ENCODE data around the gene IQGAP3. TPM values are rescaled to one million over a fixed set of nuclear protein-coding genes. Genes with fewer than 3 reads are reported as not detected.

The IQGAP3 gene
- total and polyA plus RNA-seq, 2 experiments from 2014 or later: 11.9 to 31.8 TPM

GRCh38 chr1:156534424-156535060 lies 37.8 kb downstream of the IQGAP3 start:
- ATAC-seq (no peak), DNase-seq (ENCODE audit: low spot score) (no peak)
- H3K27me3 ChIP-seq (ENCODE audit: insufficient read depth): no peaks in the 10 kb centered on the region
- Mint-ChIP-seq H3K27me3 (ENCODE audit: insufficient read depth, low read depth, poor library complexity) (no peaks in the 10 kb centered on the region), H3K4me3 (no peak overlapping the region), H3K4me1 (0 out of 3 replicates have a peak, but pooled peaks cover 7% of the 10 kb centered on the region), H3K27ac (no peak overlapping the region), H3K9me3 (no peaks in the 10 kb centered on the region), H3K36me3 (ENCODE audit: low read depth) (peaks cover 61% of the 10 kb centered on the region)
- no peaks in the 10 kb centered on the region for H3F3A ChIP-seq (replicated peaks; ENCODE audit: low read depth)
- H3K9me2 ChIP-seq (ENCODE audit: insufficient read depth): no peaks in the 10 kb centered on the region
- H3K4me3 ChIP-seq: no peak overlapping the region
- no peaks in the 10 kb centered on the region for H3K4me1 ChIP-seq (ENCODE audit: insufficient read depth)
- no peaks in the 10 kb centered on the region; the same call in 1 of the 2 replicates for H4K20me1 ChIP-seq (replicated peaks; ENCODE audit: insufficient read depth)
- TF ChIP-seq ETS1 (IDR thresholded peaks at IDR 0.05): no peak
- no peak for TF ChIP-seq EZH2 (IDR thresholded peaks at IDR 0.05; ENCODE audit: low read depth, unreplicated experiment)
- no peak for TF ChIP-seq POLR2AphosphoS5 (IDR thresholded peaks at IDR 0.05; ENCODE audit: low read depth)
- no peak for TF ChIP-seq JUNB (IDR thresholded peaks at IDR 0.05; ENCODE audit: unreplicated experiment)
- H3K36me3 ChIP-seq (ENCODE audit: insufficient read depth): peaks cover 17% of the 10 kb centered on the region
- H3K27ac ChIP-seq (ENCODE audit: low read depth): no peak overlapping the region
- no peak overlapping the region for H2AFZ ChIP-seq
- H3K4me2 ChIP-seq: no peak overlapping the region
- H3K79me2 ChIP-seq (replicated peaks; ENCODE audit: insufficient read depth): no peaks in the 10 kb centered on the region

GRCh38 chr1:156533568-156534220 lies 38.7 kb downstream of the IQGAP3 start:
- no peak for ATAC-seq
- no peak overlapping the region for H3K4me2 ChIP-seq
- Mint-ChIP-seq H3K9me3 (no peaks in the 10 kb centered on the region), H3K36me3 (ENCODE audit: low read depth) (peaks cover 61% of the 10 kb centered on the region), H3K27ac (no peak overlapping the region), H3K4me1 (0 out of 3 replicates have a peak, but pooled peaks cover 1% of the 10 kb centered on the region), H3K27me3 (ENCODE audit: insufficient read depth, low read depth, poor library complexity) (no peaks in the 10 kb centered on the region), H3K4me3 (no peak overlapping the region)
- peaks cover 13% of the 10 kb centered on the region for H3K36me3 ChIP-seq (ENCODE audit: insufficient read depth)
- DNase-seq (ENCODE audit: low spot score): no peak
- H3F3A ChIP-seq (replicated peaks; ENCODE audit: low read depth): no peaks in the 10 kb centered on the region
- H3K9me2 ChIP-seq (ENCODE audit: insufficient read depth): no peaks in the 10 kb centered on the region
- no peak overlapping the region for H2AFZ ChIP-seq
- no peaks in the 10 kb centered on the region for H3K79me2 ChIP-seq (replicated peaks; ENCODE audit: insufficient read depth)
- H3K27ac ChIP-seq (ENCODE audit: low read depth): no peak overlapping the region
- no peaks in the 10 kb centered on the region for H3K4me1 ChIP-seq (ENCODE audit: insufficient read depth)
- H4K20me1 ChIP-seq (replicated peaks; ENCODE audit: insufficient read depth): no peaks in the 10 kb centered on the region; the same call in 1 of the 2 replicates
- no peak overlapping the region for H3K4me3 ChIP-seq
- no peaks in the 10 kb centered on the region for H3K27me3 ChIP-seq (ENCODE audit: insufficient read depth)
- TF ChIP-seq ZNF331 (CRISPR knock-in tag; IDR thresholded peaks at IDR 0.05; ENCODE audit: low read depth) (no peak), STAT1 (IDR thresholded peaks at IDR 0.05; ENCODE audit: unreplicated experiment) (no peak), EZH2 (IDR thresholded peaks at IDR 0.05; ENCODE audit: low read depth, unreplicated experiment) (no peak), CTCF (conservative IDR thresholded peaks at IDR 0.05; ENCODE audit: low read depth in 2 of 2) (no peak), ZNF114 (CRISPR knock-in tag; IDR thresholded peaks at IDR 0.05) (no peak), REST (IDR thresholded peaks at IDR 0.05; ENCODE audit: unreplicated experiment) (no peak), CREB1 (CRISPR knock-in tag; IDR thresholded peaks at IDR 0.05; ENCODE audit: low read depth) (no peak), EZH2phosphoT487 (IDR thresholded peaks at IDR 0.05; ENCODE audit: unreplicated experiment) (no peak), POLR2AphosphoS5 (IDR thresholded peaks at IDR 0.05; ENCODE audit: low read depth) (no peak), ETS1 (IDR thresholded peaks at IDR 0.05) (no peak), NANOG (IDR thresholded peaks at IDR 0.05; ENCODE audit: borderline replicate concordance) (no peak)

Data from GM23338 (cell line).